Measurements from ENCODE around the gene ACOXL. TPM values are rescaled to one million over a fixed set of nuclear protein-coding genes. Genes with fewer than 3 reads are reported as not detected.

The ACOXL gene
- total RNA-seq, 4 donors from 2014 or later: 0.64 TPM; not detected in 3

DNA sequence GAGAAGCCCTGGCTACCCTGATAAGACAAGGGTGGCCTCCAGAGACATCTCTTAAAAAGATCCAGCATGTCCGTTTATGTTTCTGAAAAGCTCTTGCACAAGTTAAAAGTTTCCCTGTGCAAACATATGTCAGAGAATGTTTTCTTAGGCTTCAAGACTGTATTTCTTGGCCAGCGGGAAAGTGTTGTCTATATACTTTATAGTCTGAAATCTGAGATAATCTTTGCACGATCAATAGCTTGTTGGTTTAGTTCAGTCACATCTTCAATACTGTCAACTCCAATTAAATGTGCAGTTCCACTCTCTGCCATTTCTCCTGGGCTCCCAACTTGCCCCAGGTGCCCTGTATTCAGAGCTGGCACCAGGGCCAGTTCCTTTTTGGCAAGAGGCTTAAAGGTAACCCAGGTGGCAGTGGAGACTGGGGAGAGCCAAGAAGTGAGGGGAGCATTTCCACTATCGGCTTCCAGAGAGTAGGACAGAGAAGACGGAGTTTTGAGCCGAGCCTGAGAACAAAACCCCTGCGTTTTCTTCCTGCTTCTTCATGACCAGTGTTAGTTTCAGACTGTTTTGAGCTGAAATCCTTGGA lies 64.4 kb downstream of the ACOXL start:
- peaks cover 3% of the 10 kb centered on the region for H3K4me1 ChIP-seq
- 71% methylated on average over 7 of the region's 7 CpGs for WGBS
- no peaks in the 10 kb centered on the region for H3K36me3 ChIP-seq
- H3K4me3 ChIP-seq: no peak overlapping the region
- no peak overlapping the region for H3K27ac ChIP-seq
- peaks cover 48% of the 10 kb centered on the region for H3K27me3 ChIP-seq
- no peak for DNase-seq (ENCODE audit: low spot score in 2 of 2)
- no peak for TF ChIP-seq POLR2AphosphoS5 (IDR thresholded peaks at IDR 0.05)
- TF ChIP-seq EP300 (IDR thresholded peaks at IDR 0.05): no peak
- no peak for TF ChIP-seq POLR2A (IDR thresholded peaks at IDR 0.05)
- TF ChIP-seq, protein P1, sequence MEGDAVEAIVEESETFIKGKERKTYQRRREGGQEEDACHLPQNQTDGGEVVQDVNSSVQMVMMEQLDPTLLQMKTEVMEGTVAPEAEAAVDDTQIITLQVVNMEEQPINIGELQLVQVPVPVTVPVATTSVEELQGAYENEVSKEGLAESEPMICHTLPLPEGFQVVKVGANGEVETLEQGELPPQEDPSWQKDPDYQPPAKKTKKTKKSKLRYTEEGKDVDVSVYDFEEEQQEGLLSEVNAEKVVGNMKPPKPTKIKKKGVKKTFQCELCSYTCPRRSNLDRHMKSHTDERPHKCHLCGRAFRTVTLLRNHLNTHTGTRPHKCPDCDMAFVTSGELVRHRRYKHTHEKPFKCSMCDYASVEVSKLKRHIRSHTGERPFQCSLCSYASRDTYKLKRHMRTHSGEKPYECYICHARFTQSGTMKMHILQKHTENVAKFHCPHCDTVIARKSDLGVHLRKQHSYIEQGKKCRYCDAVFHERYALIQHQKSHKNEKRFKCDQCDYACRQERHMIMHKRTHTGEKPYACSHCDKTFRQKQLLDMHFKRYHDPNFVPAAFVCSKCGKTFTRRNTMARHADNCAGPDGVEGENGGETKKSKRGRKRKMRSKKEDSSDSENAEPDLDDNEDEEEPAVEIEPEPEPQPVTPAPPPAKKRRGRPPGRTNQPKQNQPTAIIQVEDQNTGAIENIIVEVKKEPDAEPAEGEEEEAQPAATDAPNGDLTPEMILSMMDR (IDR thresholded peaks at IDR 0.05): no peak
- no peaks in the 10 kb centered on the region for H3K9me3 ChIP-seq

DNA sequence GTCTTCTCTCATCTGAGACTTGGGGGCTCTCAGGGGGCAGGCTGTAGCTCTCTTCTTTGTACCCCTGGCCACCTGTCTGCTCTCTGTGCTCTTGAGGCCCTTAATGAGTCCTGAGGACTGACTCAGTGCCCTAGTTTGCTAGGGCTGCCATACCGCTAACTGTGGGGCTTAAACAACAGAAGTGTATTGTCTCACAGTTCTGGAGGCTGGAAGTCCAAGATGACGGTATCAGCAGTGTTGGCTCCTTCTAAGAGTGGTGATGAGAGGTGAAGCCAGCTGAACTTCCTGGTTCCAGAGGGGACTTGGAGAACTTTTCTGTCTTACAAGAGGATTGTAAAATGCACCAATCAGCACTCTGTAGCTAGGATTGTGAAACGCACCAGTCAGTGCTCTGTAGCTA lies 67.0 kb downstream of the ACOXL start:
- DNase-seq (ENCODE audit: low spot score in 2 of 2): no peak
- no peaks in the 10 kb centered on the region for H3K9me3 ChIP-seq

DNA sequence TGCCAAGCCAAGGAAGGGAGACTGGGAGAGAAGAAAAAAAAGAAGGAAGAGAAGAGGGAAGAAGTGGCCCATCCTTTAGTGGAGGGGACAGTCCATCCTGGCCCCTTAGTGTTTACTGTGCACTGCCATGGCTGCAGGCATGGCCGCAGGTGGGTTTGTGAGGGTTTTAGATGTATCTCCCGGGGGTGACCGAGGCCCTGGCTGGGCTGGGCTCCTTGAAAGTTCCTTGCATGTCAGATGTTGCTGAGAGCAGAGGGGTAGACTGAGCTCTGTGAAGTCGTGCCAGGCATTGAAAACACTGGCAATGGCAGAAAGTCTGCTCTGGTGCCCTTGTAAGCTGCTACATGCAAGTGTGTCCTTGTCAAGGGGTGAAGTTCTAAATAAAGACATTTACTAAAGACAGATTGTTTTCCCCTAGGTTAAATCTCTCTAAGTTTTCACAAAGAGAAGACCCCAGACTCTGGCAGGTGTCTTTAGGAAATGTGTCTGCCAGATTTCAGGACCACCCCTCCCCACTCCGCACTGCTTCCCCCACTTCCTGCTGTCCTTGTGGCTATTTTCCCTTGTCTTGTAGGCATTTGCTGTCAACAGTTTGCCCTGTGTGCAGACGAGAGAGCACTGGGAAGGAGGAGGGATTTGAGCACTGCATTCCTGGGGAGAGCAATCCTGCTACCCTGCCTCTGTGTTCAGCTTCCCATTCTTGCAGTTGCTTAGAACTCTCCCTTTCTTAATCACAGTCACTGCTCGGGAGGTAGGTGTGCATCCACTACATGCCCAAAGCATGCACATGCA lies 68.4 kb downstream of the ACOXL start:
- H3K36me3 ChIP-seq: no peaks in the 10 kb centered on the region
- no peak overlapping the region for H3K27ac ChIP-seq
- TF ChIP-seq EP300 (IDR thresholded peaks at IDR 0.05) (no peak), POLR2A (IDR thresholded peaks at IDR 0.05) (no peak), POLR2AphosphoS5 (IDR thresholded peaks at IDR 0.05) (no peak)
- TF ChIP-seq, protein P1 (IDR thresholded peaks at IDR 0.05): no peak
- no peak overlapping the region for H3K4me3 ChIP-seq
- DNase-seq (ENCODE audit: low spot score in 2 of 2): no peak
- no peaks in the 10 kb centered on the region for H3K9me3 ChIP-seq
- peaks cover 3% of the 10 kb centered on the region for H3K4me1 ChIP-seq
- 55% methylated on average over 7 of the region's 7 CpGs for WGBS
- peaks cover 24% of the 10 kb centered on the region for H3K27me3 ChIP-seq

More for the DNA sequence above, 67.0 kb downstream of the ACOXL start:
- no peak overlapping the region for H3K27ac ChIP-seq
- TF ChIP-seq POLR2A (IDR thresholded peaks at IDR 0.05) (no peak), EP300 (IDR thresholded peaks at IDR 0.05) (no peak), POLR2AphosphoS5 (IDR thresholded peaks at IDR 0.05) (no peak)
- TF ChIP-seq, protein P1 (IDR thresholded peaks at IDR 0.05): no peak
- peaks cover 37% of the 10 kb centered on the region for H3K27me3 ChIP-seq
- H3K36me3 ChIP-seq: no peaks in the 10 kb centered on the region
- peaks cover 3% of the 10 kb centered on the region for H3K4me1 ChIP-seq
- no peak overlapping the region for H3K4me3 ChIP-seq
- 88% methylated on average over 3 of the region's 3 CpGs for WGBS

DNA sequence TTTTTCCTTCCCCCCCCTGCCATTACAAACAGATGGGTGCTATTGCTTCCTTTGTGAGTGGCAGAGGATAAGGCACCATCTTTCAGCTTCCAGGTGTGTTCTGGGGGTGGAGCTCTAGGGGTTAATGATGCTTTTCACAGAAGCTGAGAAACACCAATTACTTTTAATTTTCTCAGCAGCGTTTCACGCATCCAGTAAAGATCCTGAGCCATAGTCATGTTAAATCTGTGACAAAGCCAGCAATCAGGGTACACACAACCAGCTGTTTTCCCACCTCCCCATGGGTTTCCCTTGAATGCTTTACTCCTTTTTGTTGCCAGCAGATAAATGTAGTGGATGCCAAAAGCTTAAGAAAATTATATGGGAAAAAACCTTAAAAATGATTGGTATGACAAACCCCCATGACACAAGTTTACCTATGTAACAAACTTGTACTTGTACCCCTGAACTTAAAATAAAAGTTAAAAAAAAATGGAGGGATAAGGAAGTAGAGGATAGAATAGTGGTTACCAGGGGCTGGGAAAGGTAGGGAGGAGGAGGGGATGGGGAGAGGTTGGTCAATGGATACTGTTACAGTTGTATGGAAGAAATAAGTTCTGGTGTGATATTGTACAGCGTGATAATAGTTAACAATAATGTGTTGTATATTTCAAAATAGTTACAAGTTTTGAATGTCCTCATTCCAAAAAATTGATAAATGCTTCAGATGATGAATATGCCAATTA lies 70.0 kb downstream of the ACOXL start:
- TF ChIP-seq EP300 (IDR thresholded peaks at IDR 0.05) (no peak), POLR2A (IDR thresholded peaks at IDR 0.05) (no peak), POLR2AphosphoS5 (IDR thresholded peaks at IDR 0.05) (no peak)
- TF ChIP-seq, protein P1 (IDR thresholded peaks at IDR 0.05): no peak
- Histone ChIP-seq H3K9me3 (no peaks in the 10 kb centered on the region), H3K27ac (no peak overlapping the region), H3K27me3 (peaks cover 23% of the 10 kb centered on the region), H3K36me3 (no peaks in the 10 kb centered on the region), H3K4me1 (peaks cover 3% of the 10 kb centered on the region), H3K4me3 (no peak overlapping the region)
- WGBS: 63% methylated on average over 3 of the region's 3 CpGs
- DNase-seq (ENCODE audit: low spot score in 2 of 2): no peak

DNA sequence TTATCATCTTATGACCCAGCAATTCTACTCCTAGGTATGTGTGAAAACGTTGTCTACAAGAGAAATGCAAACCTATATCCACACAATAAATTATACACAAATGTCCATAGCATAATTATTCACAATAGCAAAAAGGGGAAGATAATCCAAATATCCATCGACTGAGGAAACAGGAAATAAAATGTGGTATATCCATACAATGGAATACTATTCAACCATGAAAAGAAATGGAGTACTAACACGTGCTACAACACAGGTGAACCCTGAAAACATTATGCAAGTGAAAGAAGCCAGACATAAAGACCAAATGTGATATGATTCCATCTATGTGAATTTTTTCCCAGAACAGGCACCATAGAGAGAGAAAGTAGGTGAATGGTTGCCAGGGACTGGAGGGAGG lies 72.1 kb downstream of the ACOXL start:
- Histone ChIP-seq H3K27ac (no peak overlapping the region), H3K27me3 (peaks cover 20% of the 10 kb centered on the region), H3K4me3 (no peak overlapping the region), H3K4me1 (peaks cover 3% of the 10 kb centered on the region), H3K9me3 (no peaks in the 10 kb centered on the region), H3K36me3 (no peaks in the 10 kb centered on the region)
- DNase-seq (ENCODE audit: low spot score in 2 of 2): no peak
- WGBS: 95% methylated on average over 3 of the region's 3 CpGs
- TF ChIP-seq POLR2AphosphoS5 (IDR thresholded peaks at IDR 0.05) (no peak), POLR2A (IDR thresholded peaks at IDR 0.05) (no peak), EP300 (IDR thresholded peaks at IDR 0.05) (no peak)
- TF ChIP-seq, protein P1 (IDR thresholded peaks at IDR 0.05): no peak
